Measurements from ENCODE around the gene CTCFL. TPM values are rescaled to one million over a fixed set of nuclear protein-coding genes. Genes with fewer than 3 reads are reported as not detected.

CTCFL gene
- total RNA-seq, 1 experiment from 2014 or later, result 0.06 TPM

DNA sequence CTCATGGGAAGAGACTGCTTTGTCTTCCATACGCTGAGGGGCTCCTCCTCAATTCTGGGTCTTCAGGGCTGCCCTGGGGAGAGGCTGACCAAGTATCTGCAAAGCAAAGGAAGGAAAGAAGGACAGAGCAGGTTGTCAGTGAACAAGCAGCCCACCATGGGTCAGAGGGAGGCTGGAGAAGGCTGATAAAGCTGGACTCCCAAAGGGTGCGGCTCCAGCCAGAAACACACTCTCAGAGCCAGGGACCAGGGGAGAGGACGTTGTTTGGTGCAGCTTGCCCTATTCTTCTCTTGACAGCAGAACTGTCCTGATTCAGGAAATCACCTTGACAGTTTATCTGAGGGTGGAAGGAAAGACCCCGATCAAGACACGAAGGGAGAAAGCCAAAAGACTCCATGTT is 10.4 kb upstream of the CTCFL start:
- no peak overlapping the region for H3K27ac ChIP-seq
- peaks cover 7% of the 10 kb centered on the region; the same call in 1 of the 2 replicates for H3K9me3 ChIP-seq (replicated peaks)
- H3K36me3 ChIP-seq, result no peaks in the 10 kb centered on the region
- H3K27me3 ChIP-seq, result peaks cover 10% of the 10 kb centered on the region
- H3K4me3 ChIP-seq, result no peak overlapping the region
- DNase-seq, result no peak
- no peaks in the 10 kb centered on the region for H3K4me1 ChIP-seq

DNA sequence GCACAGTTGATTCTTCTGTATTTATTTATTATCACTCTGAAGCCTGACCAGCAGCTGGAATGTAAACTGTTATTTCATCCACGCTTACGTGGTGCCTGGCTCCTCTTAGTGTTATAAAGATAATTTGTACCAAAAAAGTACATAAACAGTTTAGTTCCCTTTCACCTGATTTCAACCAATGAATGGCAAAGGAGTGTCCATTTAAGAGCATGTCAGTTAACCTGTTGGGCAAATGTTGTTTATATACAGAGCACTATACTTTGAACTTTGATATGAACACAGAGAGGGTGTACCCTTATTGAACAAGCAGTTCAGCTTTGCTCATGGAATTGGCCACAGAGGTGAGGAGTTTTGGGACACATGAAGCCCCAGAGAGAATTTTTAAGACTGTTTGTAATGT is 7.2 kb upstream of the CTCFL start:
- Histone ChIP-seq H3K27me3 (peaks cover 10% of the 10 kb centered on the region), H3K4me3 (no peak overlapping the region), H3K27ac (no peak overlapping the region), H3K9me3 (replicated peaks) (peaks cover 7% of the 10 kb centered on the region; the same call in 1 of the 2 replicates), H3K36me3 (no peaks in the 10 kb centered on the region), H3K4me1 (no peaks in the 10 kb centered on the region)
- DNase-seq, result no peak

DNA sequence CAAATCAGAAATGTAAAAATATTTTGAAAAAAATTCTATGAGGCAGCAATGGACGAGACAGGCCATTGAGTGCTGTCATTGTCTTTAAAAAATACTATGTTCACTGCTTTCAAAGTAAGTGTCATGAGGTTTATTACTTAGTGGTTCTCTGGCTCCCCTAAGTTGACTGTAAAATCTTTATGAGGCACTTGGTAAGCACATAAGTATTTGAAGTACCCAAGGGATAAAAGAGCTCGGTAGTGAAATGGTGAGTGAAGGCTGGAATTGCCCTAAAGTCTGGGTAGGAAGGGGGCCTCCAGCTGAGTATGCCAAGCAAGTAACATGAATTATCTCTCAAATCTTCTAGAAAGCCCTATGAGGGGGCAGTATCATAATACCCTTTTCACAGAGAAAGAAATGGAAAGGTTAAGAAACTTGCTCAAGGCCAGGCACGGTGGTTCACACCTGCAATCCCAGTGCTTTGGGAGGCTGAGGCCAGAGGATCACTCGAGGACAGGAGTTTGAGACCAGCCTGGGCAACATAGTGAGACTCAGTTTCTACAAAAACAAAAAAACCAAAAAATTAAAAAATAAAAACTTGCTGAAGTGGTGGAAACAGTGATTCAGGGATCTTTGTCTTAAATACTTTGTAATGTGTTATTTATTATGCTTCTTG is 5.5 kb upstream of the CTCFL start:
- H3K27me3 ChIP-seq, result peaks cover 10% of the 10 kb centered on the region
- no peaks in the 10 kb centered on the region for H3K4me1 ChIP-seq
- no peak overlapping the region for H3K4me3 ChIP-seq
- DNase-seq, result no peak
- H3K9me3 ChIP-seq (replicated peaks), result peaks cover 7% of the 10 kb centered on the region; the same call in 1 of the 2 replicates
- no peaks in the 10 kb centered on the region for H3K36me3 ChIP-seq
- H3K27ac ChIP-seq, result no peak overlapping the region

DNA sequence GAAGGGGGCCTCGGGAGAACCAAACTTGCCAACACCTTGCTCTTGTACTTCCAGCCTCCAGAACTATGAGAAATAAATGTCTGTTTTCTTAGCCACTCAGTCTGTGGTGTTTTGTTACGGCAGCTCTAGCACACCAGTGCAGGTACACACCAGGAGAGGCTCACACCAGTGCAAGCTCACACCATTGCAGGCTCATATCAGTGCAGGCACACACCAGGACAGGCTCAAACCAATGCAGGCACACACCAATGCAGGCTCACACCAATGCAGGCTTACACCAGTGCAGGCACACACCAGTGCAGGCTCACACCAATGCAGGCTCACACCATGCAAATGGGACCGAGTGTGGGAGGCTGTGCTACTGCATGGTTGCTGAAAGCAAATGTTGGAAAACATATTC is 4.9 kb upstream of the CTCFL start:
- Histone ChIP-seq H3K4me1 (no peaks in the 10 kb centered on the region), H3K36me3 (no peaks in the 10 kb centered on the region), H3K4me3 (no peak overlapping the region), H3K27ac (no peak overlapping the region), H3K27me3 (peaks cover 8% of the 10 kb centered on the region), H3K9me3 (replicated peaks) (peaks cover 7% of the 10 kb centered on the region; the same call in 1 of the 2 replicates)
- DNase-seq, result no peak

DNA sequence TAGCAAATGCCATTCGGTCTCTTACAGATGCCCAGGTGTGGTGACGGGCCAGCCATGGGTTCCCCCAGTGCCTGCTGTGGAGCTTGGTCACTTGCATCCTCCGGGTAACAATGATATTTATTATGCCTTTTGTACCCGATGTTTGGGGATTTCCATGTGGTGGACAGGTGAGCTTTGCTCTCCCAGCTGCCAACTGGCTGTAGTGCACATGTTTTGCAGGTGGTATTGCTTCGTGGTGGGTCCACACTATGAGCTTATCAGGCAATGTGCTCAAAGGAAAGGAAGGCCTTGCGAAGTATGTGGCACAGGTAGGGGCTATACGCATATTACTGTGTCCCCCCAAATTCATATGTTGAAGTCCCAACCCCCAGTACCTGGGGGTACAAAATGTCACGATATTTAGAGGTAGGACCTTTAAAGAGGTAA is 4.2 kb upstream of the CTCFL start:
- H3K9me3 ChIP-seq (replicated peaks), result peaks cover 7% of the 10 kb centered on the region; the same call in 1 of the 2 replicates
- no peak for DNase-seq
- H3K4me3 ChIP-seq, result no peak overlapping the region

DNA sequence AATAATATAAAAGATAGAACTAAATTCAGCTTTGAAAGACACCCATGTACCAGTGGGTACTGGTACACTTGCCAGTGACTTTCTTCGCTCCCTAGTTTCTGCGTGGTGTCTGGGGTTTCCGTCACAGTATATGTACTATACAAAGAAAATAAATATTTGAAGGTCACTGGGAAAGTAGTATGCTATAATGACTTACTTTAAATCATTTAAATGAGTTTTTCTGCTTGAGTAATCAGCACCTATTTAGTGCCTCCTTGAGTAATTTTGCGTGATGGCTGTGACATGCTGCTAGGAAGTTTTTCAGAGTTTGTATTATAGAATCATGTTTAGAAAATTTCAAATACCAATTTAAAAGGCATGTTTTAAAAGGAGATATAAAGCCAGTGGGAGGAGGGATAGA is 3.2 kb upstream of the CTCFL start:
- Histone ChIP-seq H3K36me3 (no peaks in the 10 kb centered on the region), H3K27ac (no peak overlapping the region), H3K4me1 (no peaks in the 10 kb centered on the region), H3K9me3 (replicated peaks) (peaks cover 7% of the 10 kb centered on the region; the same call in 1 of the 2 replicates), H3K4me3 (no peak overlapping the region), H3K27me3 (peaks cover 7% of the 10 kb centered on the region)
- DNase-seq, result no peak

More for the DNA sequence above, 4.2 kb upstream of the CTCFL start:
- H3K27me3 ChIP-seq, result peaks cover 7% of the 10 kb centered on the region
- H3K27ac ChIP-seq, result no peak overlapping the region
- H3K4me1 ChIP-seq, result no peaks in the 10 kb centered on the region
- no peaks in the 10 kb centered on the region for H3K36me3 ChIP-seq

DNA sequence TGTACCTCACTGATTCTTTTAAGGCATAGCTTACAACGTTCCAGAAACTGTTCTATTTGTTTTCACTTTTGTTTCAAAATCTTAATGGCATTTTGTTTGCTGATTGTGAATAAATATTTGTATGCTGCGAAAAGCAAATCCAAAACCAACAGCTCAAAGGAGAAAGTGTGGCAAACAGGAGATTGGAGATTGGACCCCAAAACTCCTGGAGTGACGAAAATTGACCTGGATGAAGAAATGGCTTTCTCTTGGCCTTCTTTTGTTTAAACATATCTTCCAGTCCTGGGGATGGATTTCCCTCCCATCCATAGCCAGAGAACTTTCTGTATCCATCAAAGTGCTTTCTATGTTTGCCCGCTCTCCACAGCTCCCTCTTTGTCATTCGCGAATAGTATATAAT is 2.8 kb upstream of the CTCFL start:
- no peak for DNase-seq
- no peaks in the 10 kb centered on the region for H3K36me3 ChIP-seq
- H3K4me3 ChIP-seq, result no peak overlapping the region
- H3K4me1 ChIP-seq, result no peaks in the 10 kb centered on the region
- H3K27ac ChIP-seq, result no peak overlapping the region
- H3K27me3 ChIP-seq, result peaks cover 7% of the 10 kb centered on the region
- peaks cover 5% of the 10 kb centered on the region; the same call in 1 of the 2 replicates for H3K9me3 ChIP-seq (replicated peaks)

DNA sequence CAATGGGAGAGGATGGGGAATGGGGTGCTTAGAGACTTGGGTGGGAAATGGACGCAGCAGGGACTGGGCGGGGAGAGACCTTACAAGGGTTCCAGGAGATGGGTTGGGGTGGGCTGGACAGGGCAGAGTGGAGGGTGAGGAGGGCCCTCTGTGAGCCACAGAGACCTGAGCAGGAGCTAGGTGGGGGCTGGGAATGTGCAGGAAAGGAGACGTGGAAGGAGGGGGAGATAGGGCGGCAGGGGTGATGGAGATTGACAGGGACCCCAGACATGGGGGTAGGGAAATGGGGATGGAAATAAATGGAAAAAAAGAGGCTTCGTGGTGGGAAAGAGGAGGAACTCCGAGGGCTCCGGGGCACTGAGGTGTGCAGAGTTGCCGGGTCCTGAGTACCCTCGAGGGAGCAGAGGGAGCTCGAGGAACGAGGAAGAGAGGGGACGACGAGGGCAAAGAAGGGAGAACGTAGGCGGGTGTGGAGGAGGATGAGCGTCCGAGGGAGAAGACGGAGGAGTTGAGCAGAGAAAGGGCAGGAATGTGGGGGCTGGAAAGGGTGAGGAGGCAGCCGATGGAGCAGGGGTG is 2.0 kb upstream of the CTCFL start:
- H3K36me3 ChIP-seq, result no peaks in the 10 kb centered on the region
- DNase-seq, result no peak
- no peak overlapping the region for H3K4me3 ChIP-seq
- peaks cover under 1% of the 10 kb centered on the region; the same call in 1 of the 2 replicates for H3K9me3 ChIP-seq (replicated peaks)
- no peaks in the 10 kb centered on the region for H3K4me1 ChIP-seq
- H3K27me3 ChIP-seq, result peaks cover 7% of the 10 kb centered on the region
- H3K27ac ChIP-seq, result no peak overlapping the region

DNA sequence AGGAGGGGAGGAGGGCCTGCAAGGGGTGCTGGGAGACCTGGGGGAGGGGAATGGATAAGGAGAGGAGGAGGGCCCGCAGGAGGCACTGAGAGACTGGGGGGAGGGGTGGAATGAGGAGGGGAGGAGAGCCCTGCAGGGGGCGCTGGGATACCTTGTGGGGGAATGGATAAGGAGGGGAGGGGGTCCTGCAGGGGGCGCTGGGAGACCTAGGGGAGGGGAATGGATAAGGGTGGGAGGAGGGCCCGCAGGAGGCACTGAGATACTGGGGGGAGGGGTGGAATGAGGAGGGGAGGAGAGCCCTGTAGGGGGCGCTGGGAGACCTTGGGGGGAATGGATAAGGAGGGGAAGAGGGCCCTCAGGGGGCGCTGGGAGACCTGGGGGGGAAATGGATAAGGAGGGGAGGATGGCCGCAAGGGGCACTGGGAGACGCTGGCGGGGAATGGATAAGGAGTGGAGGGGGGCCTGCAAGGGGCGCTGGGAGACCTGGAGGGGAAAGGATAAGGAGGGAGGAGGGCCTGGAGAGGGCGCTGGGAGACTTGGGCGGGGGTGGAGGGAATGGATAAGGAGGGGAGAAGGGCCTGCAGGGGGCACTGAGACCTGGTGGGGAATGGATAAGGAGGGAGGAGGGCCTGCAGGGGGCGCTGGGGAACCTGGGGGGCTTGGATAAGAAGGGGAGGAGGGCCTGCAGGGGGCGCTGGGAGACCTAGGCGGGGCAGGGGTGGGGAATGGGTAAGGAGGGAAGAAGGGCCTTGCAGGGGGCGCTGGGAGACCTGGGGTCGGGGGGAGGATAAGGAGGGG is 1.3 kb upstream of the CTCFL start:
- H3K36me3 ChIP-seq, result no peaks in the 10 kb centered on the region
- no peak overlapping the region for H3K4me3 ChIP-seq
- H3K27ac ChIP-seq, result no peak overlapping the region
- H3K9me3 ChIP-seq (replicated peaks), result 0 out of 2 replicates have a peak, but pooled peaks cover under 1% of the 10 kb centered on the region
- peaks cover 7% of the 10 kb centered on the region for H3K27me3 ChIP-seq
- H3K4me1 ChIP-seq, result no peaks in the 10 kb centered on the region
- DNase-seq, result peak; percentile 68 to 71

DNA sequence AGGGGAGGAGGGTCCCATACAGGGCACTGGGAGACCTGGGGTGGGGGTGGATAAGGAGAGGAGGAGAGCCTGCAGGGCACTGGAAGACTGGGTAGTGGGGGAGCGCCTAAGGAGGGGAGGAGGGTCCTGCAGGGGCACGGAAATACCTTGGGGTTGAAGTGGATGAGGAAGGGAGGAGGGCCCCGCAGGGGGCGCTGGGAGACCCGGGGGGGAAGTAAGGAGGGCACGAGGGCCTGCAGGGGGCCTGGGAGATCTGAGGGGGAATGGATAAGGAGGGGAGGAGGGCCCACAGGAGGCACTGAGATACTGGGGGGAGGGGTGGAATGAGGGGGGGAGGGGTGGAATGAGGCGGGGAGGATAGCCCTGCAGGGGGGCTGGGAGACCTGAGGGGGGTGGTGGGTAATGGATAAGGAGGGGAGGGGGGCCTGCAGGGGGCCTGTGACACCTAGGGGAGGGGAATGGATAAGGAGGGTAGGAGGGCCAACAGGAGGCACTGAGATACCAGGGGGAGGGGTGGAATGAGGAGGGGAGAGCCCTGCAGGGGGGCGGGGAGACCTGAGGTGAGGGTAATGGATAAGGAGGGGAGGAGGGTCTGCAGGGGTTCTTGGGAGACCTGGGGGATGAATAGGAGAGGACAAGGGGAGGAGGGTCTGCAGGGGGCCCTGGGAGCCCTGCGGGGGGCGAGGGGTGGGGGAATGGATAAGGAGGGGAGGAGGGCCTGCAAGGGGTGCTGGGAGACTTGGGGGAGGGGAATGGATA is 567 bp upstream of the CTCFL start:
- 0 out of 2 replicates have a peak, but pooled peaks cover 4% of the 10 kb centered on the region for H3K9me3 ChIP-seq (replicated peaks)
- no peak overlapping the region for H3K27ac ChIP-seq
- H3K4me3 ChIP-seq, result no peak overlapping the region
- H3K27me3 ChIP-seq, result peaks cover 2% of the 10 kb centered on the region; the same call in 1 of the 2 replicates
- no peaks in the 10 kb centered on the region for H3K36me3 ChIP-seq
- H3K4me1 ChIP-seq, result no peaks in the 10 kb centered on the region
- no peak for DNase-seq

DNA sequence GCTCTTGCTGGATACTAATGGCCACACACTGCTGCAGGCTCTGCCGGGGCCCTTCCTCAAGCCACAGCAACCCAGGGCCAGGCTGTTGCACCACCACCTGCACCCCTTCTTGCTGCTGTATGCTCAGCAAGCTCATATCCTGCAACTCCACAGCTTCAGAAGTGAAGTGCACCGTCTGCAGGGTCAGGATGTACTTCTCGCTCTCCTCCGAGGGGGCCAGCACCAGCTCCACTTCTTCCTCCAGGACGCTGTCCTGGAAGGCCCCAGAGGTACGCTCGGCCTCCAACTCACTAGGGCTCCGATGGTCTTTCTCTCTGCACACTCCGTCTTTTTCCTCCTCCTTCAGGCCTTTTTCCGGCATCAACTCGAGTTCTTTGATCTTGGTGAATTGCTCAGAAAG is 1.2 kb downstream of the CTCFL start:
- no peak for DNase-seq
- Histone ChIP-seq H3K36me3 (no peaks in the 10 kb centered on the region), H3K9me3 (replicated peaks) (0 out of 2 replicates have a peak, but pooled peaks cover 4% of the 10 kb centered on the region), H3K27ac (no peak overlapping the region), H3K4me3 (no peak overlapping the region), H3K4me1 (no peaks in the 10 kb centered on the region), H3K27me3 (no peaks in the 10 kb centered on the region)

DNA sequence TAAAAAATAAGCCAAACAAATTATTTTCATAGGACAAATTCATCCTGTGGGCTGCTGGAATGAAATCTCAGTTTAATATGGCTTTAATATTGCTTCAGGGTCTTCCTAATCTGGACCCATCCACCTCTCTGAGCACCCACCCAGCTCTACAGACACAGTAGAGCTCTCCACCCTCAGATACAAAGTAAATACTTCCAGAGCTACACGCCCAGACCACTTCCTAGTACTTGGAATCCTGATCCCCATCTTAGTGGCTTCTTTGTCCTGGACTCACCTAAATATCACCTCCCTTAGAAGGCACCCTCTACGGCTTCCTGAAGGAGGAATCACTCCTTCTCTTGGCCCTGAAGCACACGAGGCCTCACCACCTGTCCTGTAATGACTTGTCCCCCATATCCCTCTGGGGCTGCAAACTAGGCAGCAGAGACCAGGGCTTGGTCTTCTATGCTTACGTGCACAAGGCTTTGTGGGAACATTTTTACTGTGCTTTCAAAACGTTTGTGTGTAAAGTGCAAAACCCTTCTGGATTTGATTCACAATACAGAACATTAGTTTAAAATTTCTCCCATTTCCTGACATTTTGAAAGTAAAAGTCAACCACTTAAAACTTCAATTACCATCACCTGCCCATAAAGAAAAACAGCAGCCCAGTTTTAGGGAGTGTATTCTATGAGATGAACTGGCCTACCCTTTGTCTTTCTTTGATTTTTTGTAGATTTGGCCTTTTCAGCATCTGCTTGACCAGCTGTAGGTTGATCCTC is 2.4 kb downstream of the CTCFL start:
- H3K4me1 ChIP-seq, result 0 out of 2 replicates have a peak, but pooled peaks cover 5% of the 10 kb centered on the region
- H3K9me3 ChIP-seq (replicated peaks), result 0 out of 2 replicates have a peak, but pooled peaks cover 4% of the 10 kb centered on the region
- no peaks in the 10 kb centered on the region for H3K27me3 ChIP-seq

DNA sequence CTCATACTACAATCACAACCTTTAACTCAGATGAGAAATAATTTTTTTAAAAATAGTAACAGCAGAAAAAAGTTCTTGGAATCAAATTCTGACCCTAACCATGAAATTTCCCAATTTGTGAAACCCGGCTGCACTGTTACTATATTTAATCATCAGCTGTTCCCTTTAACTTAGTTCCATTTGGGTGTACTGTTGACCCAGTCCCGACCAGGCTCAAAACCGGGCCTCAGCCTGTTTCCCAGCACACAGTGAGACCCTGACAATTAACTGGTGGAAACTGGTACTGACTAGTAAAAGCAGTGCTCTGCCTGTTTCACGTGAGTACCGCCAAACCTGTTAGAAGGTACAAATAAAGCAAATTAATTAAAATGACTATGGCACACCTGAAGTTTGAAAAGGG is 7.0 kb downstream of the CTCFL start:
- DNase-seq, result no peak
- H3K4me1 ChIP-seq, result 0 out of 2 replicates have a peak, but pooled peaks cover 5% of the 10 kb centered on the region
- no peak overlapping the region for H3K4me3 ChIP-seq
- no peaks in the 10 kb centered on the region for H3K36me3 ChIP-seq
- 0 out of 2 replicates have a peak, but pooled peaks cover 4% of the 10 kb centered on the region for H3K9me3 ChIP-seq (replicated peaks)
- no peak overlapping the region for H3K27ac ChIP-seq
- H3K27me3 ChIP-seq, result no peaks in the 10 kb centered on the region

More for the DNA sequence above, 2.4 kb downstream of the CTCFL start:
- H3K4me3 ChIP-seq, result no peak overlapping the region
- no peaks in the 10 kb centered on the region for H3K36me3 ChIP-seq
- no peak for DNase-seq
- H3K27ac ChIP-seq, result no peak overlapping the region

Measured in SJCRH30 (cell line).